Lower lobe of right lung (tissue), 2 donors: ENCODE results near the gene SLC26A2. TPM values are rescaled to one million over a fixed set of nuclear protein-coding genes. Genes with fewer than 3 reads are reported as not detected.

Experiments used
- ATAC-seq, 2 donors: fragments of 200-7000 bp; cut with Tn5 transposase; one replicate each; pipeline ENCODE4 v1.9.1; 2020 to 2022; ENCODE audit warnings: mild to moderate bottlenecking in 2 of 2, moderate library complexity in 2 of 2
- DNase-seq: peaks from one replicate; pipeline ENCODE4 v3.0.0-alpha.2; 2020
- H3K27ac ChIP-seq: fragments of 200-600 bp; one replicate; pipeline ENCODE4 v1.8.0; 2022
- H3K27me3 ChIP-seq: fragments of 200-600 bp; one replicate; pipeline ENCODE4 v1.8.0; 2022; ENCODE audit warnings: low read depth
- H3K36me3 ChIP-seq: fragments of 200-600 bp; one replicate; pipeline ENCODE4 v1.8.0; 2022; ENCODE audit warnings: mild to moderate bottlenecking
- H3K4me1 ChIP-seq: fragments of 200-600 bp; one replicate; pipeline ENCODE4 v1.8.0; 2022
- H3K4me3 ChIP-seq: fragments of 200-600 bp; one replicate; pipeline ENCODE4 v1.8.0; 2022; ENCODE audit warnings: mild to moderate bottlenecking
- H3K9me3 ChIP-seq: fragments of 200-600 bp; one replicate; pipeline ENCODE4 v1.8.0; 2022
- CTCF ChIP-seq: fragments of 200-600 bp; IDR thresholded peaks from one replicate; pipeline ENCODE4 v1.8.0; 2022; ENCODE audit warnings: antibody characterized with exemption, mild to moderate bottlenecking
- intact Hi-C: fragments of 100-400 bp; cut with DNase I; formaldehyde crosslinking; loops from one replicate; pipeline ENCODE4 v1.11.0; 2022
- total RNA-seq: library from RNA; stranded (reverse); fragmentation: NEBNext Ultra II Directional; extraction: Animal tissue kit (Norgen Biotek cat#: 25700); gene quantifications from one replicate; pipeline ENCODE4 v1.2.1, GENCODE V29; 2021
- donor health status: DM: no; HTN: yes; CAD: no; lungs with severe emphysema.

Gene SLC26A2
- total RNA-seq, 1 donor from 2014 or later: 14.7 TPM

- intact Hi-C loops: no loop called here
- ATAC-seq (no peak), DNase-seq (no peak)
- no peaks in the 10 kb centered on the region for H3K4me1 ChIP-seq
- no peaks in the 10 kb centered on the region for H3K27me3 ChIP-seq
- TF ChIP-seq CTCF: no peak
- no peaks in the 10 kb centered on the region for H3K36me3 ChIP-seq
- H3K9me3 ChIP-seq: no peaks in the 10 kb centered on the region
- H3K4me3 ChIP-seq: no peak overlapping the region
- no peak overlapping the region for H3K27ac ChIP-seq
These were observed 9.3 kb upstream of the SLC26A2 start for GRCh38 chr5:149951138-149951749.

GRCh38 chr5:149953436-149954121 is 7.0 kb upstream of the SLC26A2 start:
- no peak for DNase-seq
- intact Hi-C loops: no loop called here
- no peak for ATAC-seq
- no peak overlapping the region for H3K27ac ChIP-seq
- H3K36me3 ChIP-seq: no peaks in the 10 kb centered on the region
- TF ChIP-seq CTCF: no peak
- H3K9me3 ChIP-seq: no peaks in the 10 kb centered on the region
- no peaks in the 10 kb centered on the region for H3K27me3 ChIP-seq
- no peaks in the 10 kb centered on the region for H3K4me1 ChIP-seq
- H3K4me3 ChIP-seq: no peak overlapping the region

- no peak for ATAC-seq
- DNase-seq: no peak
- intact Hi-C loops: no loop called here
- Histone ChIP-seq H3K36me3 (no peaks in the 10 kb centered on the region), H3K27ac (no peak overlapping the region), H3K4me1 (peaks cover 10% of the 10 kb centered on the region), H3K9me3 (no peaks in the 10 kb centered on the region), H3K27me3 (no peaks in the 10 kb centered on the region), H3K4me3 (no peak overlapping the region)
- TF ChIP-seq CTCF: no peak
These were observed 5.8 kb upstream of the SLC26A2 start for GRCh38 chr5:149954798-149955197.

- DNase-seq: no peak
- ATAC-seq: no peak
- TF ChIP-seq CTCF: no peak
- intact Hi-C loops: no loop called here
- no peak overlapping the region for H3K27ac ChIP-seq
- H3K4me3 ChIP-seq: no peak overlapping the region
- H3K36me3 ChIP-seq: no peaks in the 10 kb centered on the region
- H3K27me3 ChIP-seq: no peaks in the 10 kb centered on the region
- no peaks in the 10 kb centered on the region for H3K9me3 ChIP-seq
- peaks cover 21% of the 10 kb centered on the region for H3K4me1 ChIP-seq
These were observed 3.9 kb upstream of the SLC26A2 start for GRCh38 chr5:149956685-149957084.

- no peak for DNase-seq
- Histone ChIP-seq H3K36me3 (no peaks in the 10 kb centered on the region), H3K27me3 (no peaks in the 10 kb centered on the region), H3K4me3 (no peak overlapping the region), H3K9me3 (no peaks in the 10 kb centered on the region), H3K27ac (no peak overlapping the region), H3K4me1 (peaks cover 24% of the 10 kb centered on the region)
- no peak for ATAC-seq
- no peak for TF ChIP-seq CTCF
- intact Hi-C loops: no loop called here
These were observed 2.7 kb upstream of the SLC26A2 start for GRCh38 chr5:149957855-149958254.
